HepG2 (cell line): ENCODE results near the gene DLAT. TPM values are rescaled to one million over a fixed set of nuclear protein-coding genes. Genes with fewer than 3 reads are reported as not detected.

ENCODE experiments used
- ATAC-seq: fragments of 200-7000 bp; cut with Tn5 transposase; 3 replicates; pipeline ENCODE4 v1.9.1; 2020; ENCODE audit warnings: mild to moderate bottlenecking, moderate library complexity
- BruUV-seq: library from RNA; stranded (reverse); fragments of 400-500 nt; replicated peaks from 2 replicates; lab custom pipeline; 2021; lab: Mats Ljungman, UMichigan
- CTCF ChIA-PET: fragments of 300-600 bp; formaldehyde crosslinking; extraction: SDS; loops from one replicate; lab custom pipeline; 2021; ENCODE audit warnings: low total read pairs, inconsistent platforms, low intra/inter-chr PET ratio; lab: Yijun Ruan, JAX
- POLR2A ChIA-PET: fragments of 350-600 bp; sonication (Branson Sonifier 250); formaldehyde crosslinking; loops from one replicate; lab custom pipeline; 2020; ENCODE audit warnings: antibody characterized with exemption, inconsistent platforms; lab: Yijun Ruan, JAX
- DNase-seq: peaks from one replicate; pipeline ENCODE4 v3.0.0-alpha.2; 2015; ENCODE audit warnings: low spot score
- FAIRE-seq: peaks from 3 replicates; lab custom pipeline; 2011; peaks lifted over from hg19 to GRCh38; lab: Jason Lieb, UNC
- H2AFZ ChIP-seq: one replicate; pipeline ENCODE4 v1.6.1; 2011; ENCODE audit warnings: low read length, inconsistent platforms
- H3K27ac ChIP-seq: fragments of 300-600 bp; 3 replicates; pipeline ENCODE4 v1.8.0; 2011; ENCODE audit warnings: mixed run types, mild to moderate bottlenecking, mixed read lengths, low read length, inconsistent platforms; ENCODE audit not compliant: insufficient read depth; ENCODE audit errors: extremely low read length
- H3K27me3 ChIP-seq, 2 experiments: fragments of 200-600 bp in 1 of 2; 2 replicates in 1 of 2; 3 replicates in 1 of 2; pipeline versions ENCODE4 v1.6.0 to v1.8.0; 2011; ENCODE audit warnings: low read length in 2 of 2, mild to moderate bottlenecking in 2 of 2, moderate library complexity in 2 of 2, inconsistent platforms in 1 of 2; ENCODE audit not compliant: insufficient read depth in 2 of 2, control insufficient read depth in 1 of 2
- H3K36me3 ChIP-seq, 2 experiments: fragments of 200-600 bp in 1 of 2; replicated peaks in 1 of 2; 2 replicates in 1 of 2; 3 replicates in 1 of 2; pipeline versions ENCODE4 v1.5.1 to v1.8.0; 2011; ENCODE audit warnings: low read length in 2 of 2, inconsistent platforms in 1 of 2; ENCODE audit not compliant: insufficient read depth in 2 of 2, control insufficient read depth in 1 of 2
- H3K4me1 ChIP-seq: 2 replicates; pipeline ENCODE4 v1.5.1; 2012; ENCODE audit warnings: low read length, inconsistent platforms; ENCODE audit not compliant: insufficient read depth
- H3K4me2 ChIP-seq: 2 replicates; pipeline ENCODE4 v1.6.0; 2011; ENCODE audit warnings: low read depth, low read length, inconsistent platforms
- H3K4me3 ChIP-seq, 3 experiments: fragments of 200-600 bp in 1 of 3; sonication (generic), shearing (Covaris generic) in 1 of 3; replicated peaks in 1 of 3; 2 replicates each; pipeline ENCODE4 v1.5.1; 2011 to 2016; ENCODE audit warnings: low read length in 3 of 3, inconsistent platforms in 2 of 3, low read depth in 2 of 3, mild to moderate bottlenecking in 2 of 3, control low read depth in 1 of 3, mixed read lengths in 1 of 3; ENCODE audit not compliant: insufficient read depth in 1 of 3
- H3K79me2 ChIP-seq: one replicate; pipeline ENCODE4 v1.6.1; 2011; ENCODE audit warnings: low read length, inconsistent platforms; ENCODE audit not compliant: insufficient read depth
- H3K9ac ChIP-seq: 2 replicates; pipeline ENCODE4 v1.6.0; 2011; ENCODE audit warnings: mild to moderate bottlenecking, low read depth, low read length, inconsistent platforms; ENCODE audit not compliant: insufficient read depth
- H3K9me3 ChIP-seq: 2 replicates; pipeline ENCODE4 v1.5.1; 2012; ENCODE audit warnings: mild to moderate bottlenecking, low read length
- H4K20me1 ChIP-seq: 2 replicates; pipeline ENCODE4 v1.6.0; 2011; ENCODE audit warnings: inconsistent platforms, mild to moderate bottlenecking, low read length, moderate library complexity; ENCODE audit not compliant: insufficient read depth
- PHB2 ChIP-seq: fragments of 450-650 bp; IDR thresholded peaks from 2 replicates; pipeline ENCODE4 v1.6.1; 2018; ENCODE audit not compliant: partially characterized antibody
- SIX4 ChIP-seq: sonication (generic); formaldehyde crosslinking; IDR thresholded peaks from 2 replicates; pipeline ENCODE4 v1.4.0; 2020; ENCODE audit warnings: missing genetic modification reagents
- TFAP4 ChIP-seq: sonication (generic); IDR thresholded peaks from 2 replicates; pipeline ENCODE4 v1.6.1; 2016; ENCODE audit warnings: low read depth, borderline replicate concordance
- TP53 ChIP-seq: sonication (generic); formaldehyde crosslinking; conservative IDR thresholded peaks from 2 replicates; pipeline ENCODE4 v1.4.0; 2020; ENCODE audit warnings: missing genetic modification reagents
- ZFY ChIP-seq: sonication (generic); formaldehyde crosslinking; IDR thresholded peaks from 2 replicates; pipeline ENCODE4 v1.4.0; 2020; ENCODE audit warnings: missing genetic modification reagents
- ZNF232 ChIP-seq: sonication (generic); formaldehyde crosslinking; IDR thresholded peaks from 2 replicates; pipeline ENCODE4 v1.4.0; 2020; ENCODE audit warnings: missing genetic modification reagents, borderline replicate concordance
- ZNF773 ChIP-seq: sonication (generic); formaldehyde crosslinking; IDR thresholded peaks from 2 replicates; pipeline ENCODE4 v1.4.0; 2020; ENCODE audit warnings: missing genetic modification reagents, borderline replicate concordance
- ZNF879 ChIP-seq: sonication (generic); formaldehyde crosslinking; IDR thresholded peaks from 2 replicates; pipeline ENCODE4 v1.8.1; 2023; ENCODE audit warnings: missing genetic modification reagents
- WGBS: methylation state at CpG from one replicate; pipeline ENCODE4 v1.1.6; 2017; ENCODE audit warnings: low lambda C conversion rate; 5-methylcytosine and 5-hydroxymethylcytosine counted together
- in situ Hi-C: cut with HindIII; loops from 2 replicates; pipeline ENCODE4 v1.10.0; 2017; ENCODE audit warnings: low pct_unique_long_range_greater_than_20kb; ENCODE audit not compliant: extremely low pct_ligation_motif_present
- intact Hi-C: fragments of 100-400 bp; cut with micrococcal nuclease; formaldehyde crosslinking; loops from one replicate; pipeline ENCODE4 v1.10.0; 2022; ENCODE audit not compliant: unreplicated experiment
- polyA plus RNA-seq, 8 experiments: library from polyadenylated mRNA; depleted of rRNA in 3 of 8; stranded (reverse) in 7 of 8; unstranded in 1 of 8; fragments of >200 nt; fragmentation: Illumina TruSeq in 4 of 8; extraction: Trizol in 4 of 8; gene quantifications; 2 replicates each; pipeline versions ENCODE4 v1.2.1 to v1.2.3, GENCODE V29; 2011 to 2016; ENCODE audit warnings: low read depth in 4 of 8, missing spikeins in 1 of 8, mixed read lengths in 1 of 8; ENCODE audit not compliant: insufficient read depth in 1 of 8
- total RNA-seq, 5 experiments: library from RNA; depleted of rRNA; stranded (reverse); fragments of >200 nt; fragmentation: Illumina TruSeq; extraction: Trizol; gene quantifications; 2 replicates each; pipeline ENCODE4 v1.2.3, GENCODE V29; 2016; ENCODE audit warnings: low read depth in 1 of 5
- TF ChIP-seq, protein P1 (sequence below): sonication (generic); formaldehyde crosslinking; IDR thresholded peaks from 2 replicates; pipeline ENCODE4 v1.4.0; 2020; ENCODE audit warnings: missing genetic modification reagents
- TF ChIP-seq, protein P2 (sequence below): sonication (generic); formaldehyde crosslinking; IDR thresholded peaks from 2 replicates; pipeline ENCODE4 v1.8.1; 2023; ENCODE audit warnings: missing genetic modification reagents, mild to moderate bottlenecking, borderline replicate concordance

DLAT gene
- total and polyA plus RNA-seq, 2 of the 13 experiments (the other 11 are each of a cell fraction or from before 2014, with no cell fraction given), result 26.4 to 62.2 TPM

DNA sequence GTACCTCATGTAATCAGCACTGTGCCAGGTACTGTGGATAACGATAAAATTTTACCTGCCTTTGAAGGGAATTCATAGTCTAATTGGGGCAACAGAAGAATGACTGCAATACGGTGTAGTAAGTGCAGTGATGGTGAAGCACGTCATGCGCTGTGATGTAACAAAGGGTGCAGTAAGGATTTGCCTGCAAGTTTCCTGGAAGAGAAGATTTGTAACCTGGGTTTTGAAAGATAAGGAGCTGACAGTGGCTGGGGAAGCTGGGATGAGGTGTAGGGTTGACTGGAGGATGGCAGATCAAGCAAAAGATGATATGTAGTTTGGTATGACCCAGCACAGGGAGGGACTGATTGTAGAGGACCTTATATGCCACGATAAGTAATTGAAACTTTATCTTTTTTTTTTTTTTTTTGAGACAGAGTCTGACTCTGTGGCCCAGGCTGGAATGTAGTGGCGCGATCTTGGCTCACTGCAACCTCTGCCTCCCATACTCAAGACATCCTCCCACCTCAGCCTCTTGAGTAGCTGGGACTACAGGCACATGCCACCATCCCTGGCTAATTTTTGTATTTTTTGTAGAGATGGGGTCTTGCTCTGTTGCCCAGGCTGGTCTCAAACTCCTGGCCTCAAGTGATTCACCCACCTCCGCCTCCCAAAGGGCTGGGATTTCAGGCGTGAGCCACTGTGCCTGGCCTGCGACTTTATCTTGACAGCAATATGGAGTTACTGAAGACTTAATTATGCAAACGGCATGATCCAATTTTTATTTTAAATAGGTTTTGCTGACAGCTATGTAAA, 72.7 kb downstream of the DLAT start:
- ATAC-seq, result no peak
- Histone ChIP-seq H3K27ac (no peak overlapping the region), H3K27me3 (no peaks in the 10 kb centered on the region), H2AFZ (no peak overlapping the region), H3K4me3 (no peak overlapping the region), H3K36me3 (peaks cover 4 to 9% of the 10 kb centered on the region in 2 experiments; a peak in 3 of 5 replicates), H3K4me1 (no peaks in the 10 kb centered on the region), H3K9me3 (no peaks in the 10 kb centered on the region), H4K20me1 (no peaks in the 10 kb centered on the region), H3K79me2 (no peaks in the 10 kb centered on the region), H3K9ac (no peak overlapping the region), H3K4me2 (no peak overlapping the region)
- TF ChIP-seq, protein P1, sequence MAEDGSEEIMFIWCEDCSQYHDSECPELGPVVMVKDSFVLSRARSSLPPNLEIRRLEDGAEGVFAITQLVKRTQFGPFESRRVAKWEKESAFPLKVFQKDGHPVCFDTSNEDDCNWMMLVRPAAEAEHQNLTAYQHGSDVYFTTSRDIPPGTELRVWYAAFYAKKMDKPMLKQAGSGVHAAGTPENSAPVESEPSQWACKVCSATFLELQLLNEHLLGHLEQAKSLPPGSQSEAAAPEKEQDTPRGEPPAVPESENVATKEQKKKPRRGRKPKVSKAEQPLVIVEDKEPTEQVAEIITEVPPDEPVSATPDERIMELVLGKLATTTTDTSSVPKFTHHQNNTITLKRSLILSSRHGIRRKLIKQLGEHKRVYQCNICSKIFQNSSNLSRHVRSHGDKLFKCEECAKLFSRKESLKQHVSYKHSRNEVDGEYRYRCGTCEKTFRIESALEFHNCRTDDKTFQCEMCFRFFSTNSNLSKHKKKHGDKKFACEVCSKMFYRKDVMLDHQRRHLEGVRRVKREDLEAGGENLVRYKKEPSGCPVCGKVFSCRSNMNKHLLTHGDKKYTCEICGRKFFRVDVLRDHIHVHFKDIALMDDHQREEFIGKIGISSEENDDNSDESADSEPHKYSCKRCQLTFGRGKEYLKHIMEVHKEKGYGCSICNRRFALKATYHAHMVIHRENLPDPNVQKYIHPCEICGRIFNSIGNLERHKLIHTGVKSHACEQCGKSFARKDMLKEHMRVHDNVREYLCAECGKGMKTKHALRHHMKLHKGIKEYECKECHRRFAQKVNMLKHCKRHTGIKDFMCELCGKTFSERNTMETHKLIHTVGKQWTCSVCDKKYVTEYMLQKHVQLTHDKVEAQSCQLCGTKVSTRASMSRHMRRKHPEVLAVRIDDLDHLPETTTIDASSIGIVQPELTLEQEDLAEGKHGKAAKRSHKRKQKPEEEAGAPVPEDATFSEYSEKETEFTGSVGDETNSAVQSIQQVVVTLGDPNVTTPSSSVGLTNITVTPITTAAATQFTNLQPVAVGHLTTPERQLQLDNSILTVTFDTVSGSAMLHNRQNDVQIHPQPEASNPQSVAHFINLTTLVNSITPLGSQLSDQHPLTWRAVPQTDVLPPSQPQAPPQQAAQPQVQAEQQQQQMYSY (CRISPR knock-in tag), result no peak
- TF ChIP-seq PHB2 (no peak), TFAP4 (no peak), SIX4 (CRISPR knock-in tag) (no peak), ZNF773 (CRISPR knock-in tag) (no peak), ZNF232 (no peak), ZNF879 (CRISPR knock-in tag) (no peak), TP53 (CRISPR knock-in tag) (no peak), ZFY (CRISPR knock-in tag) (no peak)
- TF ChIP-seq, protein P2, sequence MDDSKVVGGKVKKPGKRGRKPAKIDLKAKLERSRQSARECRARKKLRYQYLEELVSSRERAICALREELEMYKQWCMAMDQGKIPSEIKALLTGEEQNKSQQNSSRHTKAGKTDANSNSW (CRISPR knock-in tag), result no peak
- no peak for DNase-seq
- WGBS, result 97% methylated on average over 11 of the region's 11 CpGs
- FAIRE-seq, result no peak
- CTCF ChIA-PET, result no interaction called here
- in situ Hi-C loops, result no loop called here
- no TSS peak for BruUV-seq
- POLR2A ChIA-PET, result no interaction called here
- intact Hi-C loops, result no loop called here
